OCI-LY3 (cell line): ENCODE measurements around the gene SMPDL3A.

Source experiments
- EZH2phosphoT487 ChIP-seq: fragments of 200-600 bp; shearing (Covaris generic); IDR thresholded peaks from 2 replicates; pipeline ENCODE4 v1.6.1; 2018; ENCODE audit warnings: antibody characterized with exemption, mixed run types, low read depth
- TF ChIP-seq, protein P1 (sequence below): fragments of 200-600, 300-600 bp; sonication (generic); IDR thresholded peaks from 2 replicates; pipeline ENCODE4 v1.5.1; 2014; ENCODE audit warnings: antibody characterized with exemption, low read length, low read depth

DNA sequence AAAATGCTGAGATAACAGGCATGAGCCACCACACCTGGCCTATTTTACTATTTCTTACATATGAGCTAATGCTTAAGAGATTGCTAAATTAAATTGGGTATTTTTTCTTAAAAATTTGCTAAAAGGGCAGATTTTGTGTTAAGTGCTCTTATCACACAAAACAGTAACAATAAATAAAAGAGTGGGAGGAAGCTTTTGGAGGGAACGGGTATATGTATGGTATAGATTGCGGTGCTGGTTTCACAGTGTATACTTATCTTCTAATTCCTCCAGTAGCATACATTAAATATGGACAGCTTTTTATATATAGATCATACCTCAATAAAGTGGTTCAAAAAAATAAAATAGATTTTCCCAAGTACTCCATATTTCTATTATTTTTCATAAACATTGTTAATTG is 49.0 kb upstream of the SMPDL3A start:
- TF ChIP-seq, protein P1, sequence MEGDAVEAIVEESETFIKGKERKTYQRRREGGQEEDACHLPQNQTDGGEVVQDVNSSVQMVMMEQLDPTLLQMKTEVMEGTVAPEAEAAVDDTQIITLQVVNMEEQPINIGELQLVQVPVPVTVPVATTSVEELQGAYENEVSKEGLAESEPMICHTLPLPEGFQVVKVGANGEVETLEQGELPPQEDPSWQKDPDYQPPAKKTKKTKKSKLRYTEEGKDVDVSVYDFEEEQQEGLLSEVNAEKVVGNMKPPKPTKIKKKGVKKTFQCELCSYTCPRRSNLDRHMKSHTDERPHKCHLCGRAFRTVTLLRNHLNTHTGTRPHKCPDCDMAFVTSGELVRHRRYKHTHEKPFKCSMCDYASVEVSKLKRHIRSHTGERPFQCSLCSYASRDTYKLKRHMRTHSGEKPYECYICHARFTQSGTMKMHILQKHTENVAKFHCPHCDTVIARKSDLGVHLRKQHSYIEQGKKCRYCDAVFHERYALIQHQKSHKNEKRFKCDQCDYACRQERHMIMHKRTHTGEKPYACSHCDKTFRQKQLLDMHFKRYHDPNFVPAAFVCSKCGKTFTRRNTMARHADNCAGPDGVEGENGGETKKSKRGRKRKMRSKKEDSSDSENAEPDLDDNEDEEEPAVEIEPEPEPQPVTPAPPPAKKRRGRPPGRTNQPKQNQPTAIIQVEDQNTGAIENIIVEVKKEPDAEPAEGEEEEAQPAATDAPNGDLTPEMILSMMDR, result no peak
- TF ChIP-seq EZH2phosphoT487, result no peak
